Measurements from ENCODE around the gene VNN1. TPM values are rescaled to one million over a fixed set of nuclear protein-coding genes. Genes with fewer than 3 reads are reported as not detected.

The VNN1 gene
- total RNA-seq, 1 experiment from 2014 or later, result not detected

GRCh38 chr6:132661906-132662305 is 51.9 kb downstream of the VNN1 start:
- no peaks in the 10 kb centered on the region for H3K36me3 ChIP-seq (ENCODE audit: insufficient read depth, low read length, poor library complexity, severe bottlenecking)
- H3K4me1 ChIP-seq (ENCODE audit: insufficient read depth, low read length, poor library complexity, severe bottlenecking), result no peaks in the 10 kb centered on the region
- no peaks in the 10 kb centered on the region for H3K27me3 ChIP-seq (replicated peaks; ENCODE audit: insufficient read depth, low read depth, low read length, poor library complexity)
- TF ChIP-seq CTCF (conservative IDR thresholded peaks at IDR 0.05; ENCODE audit: low read depth, low read length) (no peak), EZH2 (IDR thresholded peaks at IDR 0.05; ENCODE audit: borderline replicate concordance, low read depth, low read length, poor library complexity, severe bottlenecking) (no peak)
- POLR2A ChIA-PET (ENCODE audit: low non-redundant PET), result no interaction called here
- no peak overlapping the region for H3K4me3 ChIP-seq (ENCODE audit: low read depth, low read length, poor library complexity, severe bottlenecking)
- no peaks in the 10 kb centered on the region for H3K9me3 ChIP-seq (ENCODE audit: low read depth, low read length, poor library complexity, severe bottlenecking)
- CTCF ChIA-PET, result no interaction called here
- DNase-seq (ENCODE audit: low spot score), result no peak
- no TSS peak for BruUV-seq (replicated peaks)
- intact Hi-C loops (cut with micrococcal nuclease; ENCODE audit: unreplicated experiment), result loop anchor here (10.0 kb wide), 1 partner anchor 293 kb away; no protein-coding TSS in a partner anchor
- no peak overlapping the region for H3K27ac ChIP-seq (ENCODE audit: low read depth, low read length, poor library complexity, severe bottlenecking)

- no peak within 1 kb of the TSS for H3K27ac ChIP-seq (ENCODE audit: low read depth, low read length, poor library complexity, severe bottlenecking)
- H3K4me1 ChIP-seq (ENCODE audit: insufficient read depth, low read length, poor library complexity, severe bottlenecking), result no peaks in the 10 kb centered on the region
- no peaks in the 10 kb centered on the region for H3K36me3 ChIP-seq (ENCODE audit: insufficient read depth, low read length, poor library complexity, severe bottlenecking)
- ChIA-PET POLR2A (ENCODE audit: low non-redundant PET) (no interaction called here), CTCF (no interaction called here)
- intact Hi-C loops (cut with micrococcal nuclease; ENCODE audit: unreplicated experiment), result no loop called here
- DNase-seq (ENCODE audit: low spot score), result no peak
- BruUV-seq (replicated peaks), result no TSS peak
- TF ChIP-seq CTCF (conservative IDR thresholded peaks at IDR 0.05; ENCODE audit: low read depth, low read length), result no peak
- no peak for TF ChIP-seq EZH2 (IDR thresholded peaks at IDR 0.05; ENCODE audit: borderline replicate concordance, low read depth, low read length, poor library complexity, severe bottlenecking)
- no peak within 1 kb of the TSS for H3K4me3 ChIP-seq (ENCODE audit: low read depth, low read length, poor library complexity, severe bottlenecking)
- no peaks in the 10 kb centered on the region for H3K9me3 ChIP-seq (ENCODE audit: low read depth, low read length, poor library complexity, severe bottlenecking)
- H3K27me3 ChIP-seq (replicated peaks; ENCODE audit: insufficient read depth, low read depth, low read length, poor library complexity), result peaks cover 18% of the 10 kb centered on the region
These were observed 54.8 kb downstream of the VNN1 start, which contains the start of gene TAAR1 for GRCh38 chr6:132659082-132659481. Gene TAAR1, minus strand, starts transcription at chr6:132659182. Its CDS starts 13,179 bp downstream, at chr6:132646003.

- TF ChIP-seq EZH2 (IDR thresholded peaks at IDR 0.05; ENCODE audit: borderline replicate concordance, low read depth, low read length, poor library complexity, severe bottlenecking) (no peak), CTCF (conservative IDR thresholded peaks at IDR 0.05; ENCODE audit: low read depth, low read length) (no peak)
- intact Hi-C loops (cut with micrococcal nuclease; ENCODE audit: unreplicated experiment), result no loop called here
- peaks cover 34% of the 10 kb centered on the region for H3K27me3 ChIP-seq (replicated peaks; ENCODE audit: insufficient read depth, low read depth, low read length, poor library complexity)
- no peaks in the 10 kb centered on the region for H3K9me3 ChIP-seq (ENCODE audit: low read depth, low read length, poor library complexity, severe bottlenecking)
- H3K27ac ChIP-seq (ENCODE audit: low read depth, low read length, poor library complexity, severe bottlenecking), result no peak overlapping the region
- ChIA-PET POLR2A (ENCODE audit: low non-redundant PET) (interaction anchor here (0.5 kb wide), 1 partner anchor 41 kb away, joined by 3 read pairs; no protein-coding TSS in a partner anchor), CTCF (no interaction called here)
- H3K4me3 ChIP-seq (ENCODE audit: low read depth, low read length, poor library complexity, severe bottlenecking), result no peak overlapping the region
- BruUV-seq (replicated peaks), result no TSS peak
- no peaks in the 10 kb centered on the region for H3K36me3 ChIP-seq (ENCODE audit: insufficient read depth, low read length, poor library complexity, severe bottlenecking)
- no peaks in the 10 kb centered on the region for H3K4me1 ChIP-seq (ENCODE audit: insufficient read depth, low read length, poor library complexity, severe bottlenecking)
- no peak for DNase-seq (ENCODE audit: low spot score)
These were observed 62.8 kb downstream of the VNN1 start for GRCh38 chr6:132651062-132651461.

Measured in A673 (cell line).